ENCODE measurements around the gene GPR132.

Gene GPR132

GRCh38 chr14:105052110-105052458, 13.1 kb downstream of the GPR132 start:
- in situ Hi-C loops (cut with HindIII; ENCODE audit: low sequenced_read_pairs), result loop anchor here (10.0 kb wide), 2 partner anchors 167 to 227 kb away; no protein-coding TSS in a partner anchor
- H3K4me3 ChIP-seq (ENCODE audit: low read depth, low read length), result no peak overlapping the region
- no peak for DNase-seq (ENCODE audit: low read depth)
- TF ChIP-seq CTCF (IDR thresholded peaks at IDR 0.05; ENCODE audit: low read depth, low read length, missing control alignments), result no peak

- H3K4me3 ChIP-seq (ENCODE audit: low read depth, low read length), result no peak overlapping the region
- no peak for DNase-seq (ENCODE audit: low read depth)
- in situ Hi-C loops (cut with HindIII; ENCODE audit: low sequenced_read_pairs), result loop anchor here (10.0 kb wide), 2 partner anchors 167 to 227 kb away; no protein-coding TSS in a partner anchor
- TF ChIP-seq CTCF (IDR thresholded peaks at IDR 0.05; ENCODE audit: low read depth, low read length, missing control alignments), result no peak
Measured at GRCh38 chr14:105051182-105052109, 13.8 kb downstream of the GPR132 start.

GRCh38 chr14:105050551-105050897, 14.7 kb downstream of the GPR132 start:
- no peak for TF ChIP-seq CTCF (IDR thresholded peaks at IDR 0.05; ENCODE audit: low read depth, low read length, missing control alignments)
- no peak overlapping the region for H3K4me3 ChIP-seq (ENCODE audit: low read depth, low read length)
- no peak for DNase-seq (ENCODE audit: low read depth)
- in situ Hi-C loops (cut with HindIII; ENCODE audit: low sequenced_read_pairs), result loop anchor here (10.0 kb wide), 2 partner anchors 166 to 226 kb away; no protein-coding TSS in a partner anchor

- in situ Hi-C loops (cut with HindIII; ENCODE audit: low sequenced_read_pairs), result loop anchor here (10.0 kb wide), 2 partner anchors 165 to 225 kb away; no protein-coding TSS in a partner anchor
- no peak for DNase-seq (ENCODE audit: low read depth)
- no peak overlapping the region for H3K4me3 ChIP-seq (ENCODE audit: low read depth, low read length)
- TF ChIP-seq CTCF (IDR thresholded peaks at IDR 0.05; ENCODE audit: low read depth, low read length, missing control alignments), result no peak
Measured at GRCh38 chr14:105049753-105050550, 15.3 kb downstream of the GPR132 start.

GRCh38 chr14:105047283-105048016, 17.8 kb downstream of the GPR132 start:
- DNase-seq (ENCODE audit: low read depth), result no peak
- in situ Hi-C loops (cut with HindIII; ENCODE audit: low sequenced_read_pairs), result no loop called here
- TF ChIP-seq CTCF (IDR thresholded peaks at IDR 0.05; ENCODE audit: low read depth, low read length, missing control alignments), result no peak
- no peak overlapping the region for H3K4me3 ChIP-seq (ENCODE audit: low read depth, low read length)

- in situ Hi-C loops (cut with HindIII; ENCODE audit: low sequenced_read_pairs), result no loop called here
- TF ChIP-seq CTCF (IDR thresholded peaks at IDR 0.05; ENCODE audit: low read depth, low read length, missing control alignments), result no peak
- no peak for DNase-seq (ENCODE audit: low read depth)
- no peak overlapping the region for H3K4me3 ChIP-seq (ENCODE audit: low read depth, low read length)
Measured at GRCh38 chr14:105046891-105047282, 18.3 kb downstream of the GPR132 start.
